Right ventricle myocardium superior (tissue), 1 donor: ENCODE data around the gene HLA-DPA1. TPM values are rescaled to one million over a fixed set of nuclear protein-coding genes. Genes with fewer than 3 reads are reported as not detected.
"Not testable (repeated sequence)": the region's sequence is repeated elsewhere in the genome, so short reads cannot be mapped to it uniquely, and the experiment has no call there.

Source experiments
- ATAC-seq: fragments of 200-7000 bp; cut with Tn5 transposase; one replicate; pipeline ENCODE4 v1.9.1; 2020; ENCODE audit warnings: mild to moderate bottlenecking; ENCODE audit not compliant: poor library complexity
- DNase-seq: peaks from one replicate; pipeline ENCODE4 v3.0.0-alpha.2; 2020
- intact Hi-C: fragments of 100-400 bp; cut with DNase I; formaldehyde crosslinking; loops from one replicate; pipeline ENCODE4 v1.11.2; 2022
- long read RNA-seq: library from polyadenylated mRNA; unstranded; transcript quantifications from one replicate; pipeline ENCODE4 v2.0.0, GENCODE V29; 2021
- total RNA-seq: library from RNA; stranded (reverse); fragmentation: NEBNext Ultra II Directional; extraction: Animal tissue kit (Norgen Biotek cat#: 25700); gene quantifications from one replicate; pipeline ENCODE4 v1.2.1, GENCODE V29; 2021
- donor health status: DM: no; HTN: yes; CAD: no; lungs with severe emphysema.

The HLA-DPA1 gene
- total RNA-seq = 34.1 TPM
- long read RNA-seq, partial matches to known transcripts = 37 of 42 reads
- long read RNA-seq, other reads (novel, unspliced or antisense) = 3 of 42 reads

GRCh38 chr6:33073431-33073871 is at the start of gene HLA-DPA1:
HLA-DPA1 (minus strand) TSS chr6:33073649.
- intact Hi-C loops = no loop called here
- DNase-seq = no peak
- ATAC-seq = peak; percentile 63

DNA sequence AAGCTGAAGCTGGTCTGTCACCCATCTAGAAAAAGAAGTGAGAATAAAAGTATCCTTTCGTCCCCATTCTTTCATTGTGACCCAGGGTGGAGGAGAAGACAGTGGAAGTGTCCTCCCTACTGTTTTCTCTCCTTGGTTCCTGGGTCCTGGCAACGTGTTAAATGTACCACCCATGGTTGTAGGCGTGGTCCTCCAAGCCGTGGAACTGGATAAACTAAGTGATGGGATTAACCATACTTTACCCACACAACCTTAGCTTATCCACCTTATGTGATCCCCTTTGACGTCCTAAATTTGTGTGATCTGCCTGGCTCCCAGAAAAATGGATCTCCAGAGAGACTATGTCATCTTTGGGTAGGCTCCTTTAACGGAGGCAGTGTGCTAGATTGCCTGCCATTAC is 49.7 kb upstream of the HLA-DPA1 start:
- ATAC-seq = no peak
- intact Hi-C loops = no loop called here

GRCh38 chr6:33120001-33120400 is 46.6 kb upstream of the HLA-DPA1 start:
- ATAC-seq = no peak
- intact Hi-C loops = no loop called here
- no peak for DNase-seq

More for the DNA sequence above, 49.7 kb upstream of the HLA-DPA1 start:
- no peak for DNase-seq

- intact Hi-C loops = loop anchor here (5.0 kb wide), 1 partner anchor 129 kb away; no protein-coding TSS in a partner anchor
- DNase-seq = no peak
- ATAC-seq = peak; percentile 46
These were observed 45.2 kb upstream of the HLA-DPA1 start for GRCh38 chr6:33118525-33119123.

- DNase-seq = no peak
- no peak for ATAC-seq
- intact Hi-C loops = loop anchor here (5.0 kb wide), 1 partner anchor 129 kb away; no protein-coding TSS in a partner anchor
These were observed 44.4 kb upstream of the HLA-DPA1 start for GRCh38 chr6:33117811-33118277.

DNA sequence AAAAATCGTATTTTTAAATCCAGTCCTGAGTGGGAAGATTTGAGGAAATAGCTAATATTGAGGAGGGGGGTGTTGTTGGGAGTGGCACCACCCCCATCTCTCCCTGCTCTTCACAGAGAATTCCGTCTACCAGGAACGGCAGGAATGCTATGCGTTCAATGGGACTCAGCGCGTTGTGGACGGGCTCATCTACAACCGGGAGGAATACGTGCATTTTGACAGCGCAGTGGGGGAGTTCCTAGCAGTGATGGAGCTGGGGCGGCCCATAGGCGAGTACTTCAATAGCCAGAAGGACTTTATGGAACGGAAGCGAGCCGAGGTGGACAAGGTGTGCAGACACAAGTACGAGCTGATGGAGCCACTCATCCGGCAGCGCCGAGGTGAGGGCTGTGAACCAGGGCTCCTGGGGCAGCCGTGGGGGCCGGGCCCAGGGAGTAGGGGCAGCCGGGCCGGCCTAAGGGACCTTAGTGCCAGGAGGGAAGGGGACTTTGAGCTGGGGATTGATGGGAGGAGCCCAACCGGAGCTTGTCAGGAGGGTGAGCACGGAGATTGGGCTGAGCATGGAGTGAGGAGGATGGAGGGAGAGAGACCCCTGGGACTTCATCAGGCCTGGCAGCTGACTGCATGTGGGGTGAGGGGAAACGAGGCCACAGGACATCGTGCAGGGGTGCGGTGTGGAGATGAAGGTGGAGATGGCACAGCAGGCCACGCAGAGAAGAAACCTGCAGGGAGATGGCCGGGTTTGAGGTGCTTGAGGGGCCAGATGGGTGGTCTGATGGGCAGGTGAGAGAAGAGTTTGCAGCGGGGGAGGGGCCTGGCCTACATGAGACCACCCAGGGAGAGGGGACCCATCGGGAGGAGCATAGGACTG is 43.6 kb upstream of the HLA-DPA1 start:
- DNase-seq (no peak), ATAC-seq (no peak)
- intact Hi-C loops = loop anchor here (5.0 kb wide), 1 partner anchor 130 kb away; no protein-coding TSS in a partner anchor

DNA sequence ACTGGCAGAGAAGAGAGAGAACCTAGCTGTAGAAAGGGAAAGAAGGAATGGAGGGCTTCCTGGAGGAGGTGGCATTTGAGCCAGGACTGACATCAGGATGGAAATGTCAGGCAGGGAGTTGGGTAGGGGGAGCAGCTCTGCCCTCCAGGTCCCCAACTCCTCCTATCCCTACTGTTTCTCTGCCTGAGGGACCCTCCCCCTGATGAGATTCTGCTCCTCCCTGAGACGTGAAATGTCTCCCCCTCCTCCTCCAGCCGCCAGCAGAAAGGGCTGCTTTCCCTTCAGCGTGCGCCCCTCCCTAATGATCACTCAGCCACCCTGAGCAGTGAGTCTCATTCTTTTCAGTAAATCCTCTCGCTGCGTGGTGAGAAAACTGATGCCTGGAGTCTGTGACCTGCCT is 43.0 kb upstream of the HLA-DPA1 start:
- no peak for ATAC-seq
- no peak for DNase-seq
- intact Hi-C loops = loop anchor here (5.0 kb wide), 1 partner anchor 131 kb away; no protein-coding TSS in a partner anchor

- DNase-seq (no peak), ATAC-seq (no peak)
- intact Hi-C loops = no loop called here
These were observed 41.0 kb upstream of the HLA-DPA1 start for GRCh38 chr6:33114406-33114805.

- DNase-seq (no peak), ATAC-seq (no peak)
- intact Hi-C loops = no loop called here
These were observed 40.3 kb upstream of the HLA-DPA1 start for GRCh38 chr6:33113755-33114154.

GRCh38 chr6:33112148-33112547 is 38.7 kb upstream of the HLA-DPA1 start:
- no peak for DNase-seq
- peak; percentile 91 for ATAC-seq
- intact Hi-C loops = no loop called here

DNA sequence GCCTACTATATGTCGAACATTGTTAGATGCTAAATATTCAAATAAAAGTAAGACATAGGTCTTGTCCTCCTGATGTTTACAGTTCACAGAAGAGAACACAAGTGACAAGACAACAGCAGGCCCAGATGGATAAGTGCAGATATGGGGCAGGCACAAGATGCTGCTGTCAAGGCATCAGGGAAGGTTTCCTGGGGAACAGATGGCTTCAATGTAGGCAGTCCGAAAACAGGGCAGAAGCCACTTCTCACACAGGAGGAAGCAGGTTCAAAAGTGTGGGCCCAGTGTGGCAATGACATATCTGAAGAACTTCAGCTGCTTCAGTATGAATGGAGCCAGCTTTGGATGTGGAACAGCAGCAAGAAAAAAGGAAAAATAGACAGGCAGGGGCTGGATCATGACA is 34.9 kb upstream of the HLA-DPA1 start:
- ATAC-seq (no peak), DNase-seq (no peak)
- intact Hi-C loops = no loop called here

DNA sequence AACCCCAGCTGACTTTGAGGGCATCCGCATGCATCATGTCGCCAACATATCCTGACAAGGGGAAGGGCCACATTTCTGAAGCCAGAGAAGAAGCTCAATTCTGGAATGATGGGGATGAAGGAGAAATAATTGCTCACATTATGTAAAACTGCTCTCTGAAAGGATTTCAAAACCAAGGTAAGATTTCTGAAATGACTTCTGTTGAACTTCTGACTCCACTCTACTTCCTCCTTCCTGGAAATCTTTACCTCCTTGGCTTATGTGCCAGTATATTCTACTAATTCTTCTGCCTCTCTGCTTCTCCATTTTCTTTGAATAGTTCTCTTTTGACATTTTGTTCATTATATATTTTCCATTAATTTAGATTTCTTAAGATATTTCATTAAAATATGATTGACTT is 34.2 kb upstream of the HLA-DPA1 start:
- ATAC-seq (no peak), DNase-seq (no peak)
- intact Hi-C loops = no loop called here

DNA sequence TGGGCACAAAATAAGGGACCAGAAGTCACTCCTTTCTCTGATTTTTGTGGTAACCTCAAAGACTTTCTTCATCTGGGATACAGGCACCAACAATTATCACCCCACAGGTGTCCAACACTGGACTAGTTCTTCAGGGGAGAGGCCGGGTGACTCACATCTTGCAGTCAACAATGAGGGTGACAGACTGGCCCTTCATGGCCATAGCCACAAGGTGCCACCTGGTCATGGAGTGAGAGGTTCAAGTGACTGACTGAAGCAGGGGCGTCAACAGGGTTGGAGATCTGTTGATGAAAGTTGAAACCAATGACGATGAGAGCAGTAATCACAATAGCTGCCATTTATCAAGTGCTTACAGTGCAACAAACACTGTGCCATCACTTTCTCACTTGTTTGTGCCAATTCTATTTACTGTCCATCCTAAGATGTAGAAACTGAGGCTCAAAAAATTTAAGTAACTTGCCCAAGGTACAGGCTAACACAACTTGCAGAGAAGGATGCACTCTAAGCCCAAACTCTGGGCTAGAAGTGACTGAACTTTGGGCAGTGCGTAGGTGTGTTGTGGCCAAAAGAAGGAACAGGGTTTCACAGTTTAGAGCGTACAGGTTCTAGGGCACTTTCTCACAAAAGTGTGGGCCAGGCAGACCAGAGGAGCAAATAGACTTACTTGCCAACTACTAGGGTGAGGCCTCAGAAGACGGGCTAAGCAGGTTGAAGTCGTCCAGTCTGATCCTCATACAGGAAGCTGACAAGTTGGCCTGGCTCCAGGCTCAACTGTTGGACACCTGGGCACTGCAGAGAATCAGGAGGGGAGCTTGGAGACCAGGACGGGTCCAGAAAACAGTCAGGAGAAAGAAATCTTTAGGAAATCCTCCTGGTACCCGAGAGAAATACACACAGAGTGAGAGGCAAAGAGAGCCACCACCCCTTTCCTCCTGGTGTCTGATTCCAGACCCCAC is 32.7 kb upstream of the HLA-DPA1 start:
- DNase-seq (no peak), ATAC-seq (no peak)
- intact Hi-C loops = no loop called here

DNA sequence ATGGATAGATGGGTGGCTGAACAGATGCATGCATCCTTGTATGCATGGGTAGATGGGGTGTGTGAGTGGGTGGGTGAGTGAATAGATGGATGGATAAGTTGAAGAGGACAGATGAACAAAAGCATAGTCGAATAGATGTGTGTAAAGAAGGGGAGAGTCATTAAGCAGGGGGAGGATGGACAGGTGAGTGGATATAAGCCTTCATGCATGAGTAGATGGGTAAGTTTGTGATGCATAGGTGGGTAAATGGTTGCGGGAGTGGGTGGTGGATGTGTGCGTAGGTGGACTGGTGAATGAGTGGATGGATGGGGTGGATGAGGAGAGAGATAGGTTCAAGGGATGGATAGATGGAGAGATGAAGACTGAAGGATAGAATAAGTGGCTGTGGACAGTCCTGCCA is 31.9 kb upstream of the HLA-DPA1 start:
- ATAC-seq = no peak
- no peak for DNase-seq
- intact Hi-C loops = no loop called here

- intact Hi-C loops = no loop called here
- ATAC-seq (no peak), DNase-seq (no peak)
These were observed 31.4 kb upstream of the HLA-DPA1 start for GRCh38 chr6:33104887-33105286.

GRCh38 chr6:33103776-33104175 is 30.3 kb upstream of the HLA-DPA1 start:
- ATAC-seq (no peak), DNase-seq (no peak)
- intact Hi-C loops = no loop called here

DNA sequence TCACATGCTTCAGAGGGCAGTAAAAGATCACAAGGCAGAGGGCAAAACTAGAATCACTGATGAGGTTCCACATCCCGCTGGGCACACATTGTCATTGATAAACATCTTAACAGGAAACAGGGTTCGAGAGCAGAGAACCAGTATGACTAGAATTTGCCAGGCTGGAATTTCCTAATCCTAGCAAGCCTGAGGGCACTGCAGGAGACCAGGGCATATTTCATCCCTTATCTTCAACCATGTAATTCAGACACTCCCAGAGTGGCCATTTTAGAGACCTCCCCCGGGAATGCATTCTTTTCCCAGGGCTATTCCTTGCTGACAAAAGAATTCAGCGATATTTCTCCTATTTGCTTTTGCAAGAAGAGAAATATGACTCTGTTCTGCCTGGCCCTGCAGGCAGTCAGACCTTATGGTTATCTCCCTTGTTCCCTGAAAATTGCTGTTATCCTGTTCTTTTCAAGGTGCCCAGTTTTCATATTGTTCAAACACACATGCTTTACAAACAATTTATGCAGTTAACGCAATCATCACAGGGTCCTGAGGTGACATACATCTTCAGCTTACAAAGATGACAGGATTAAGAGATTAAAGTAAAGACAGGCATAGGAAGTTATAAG is 27.8 kb upstream of the HLA-DPA1 start:
- DNase-seq, intact Hi-C loops, ATAC-seq: not testable (repeated sequence)

DNA sequence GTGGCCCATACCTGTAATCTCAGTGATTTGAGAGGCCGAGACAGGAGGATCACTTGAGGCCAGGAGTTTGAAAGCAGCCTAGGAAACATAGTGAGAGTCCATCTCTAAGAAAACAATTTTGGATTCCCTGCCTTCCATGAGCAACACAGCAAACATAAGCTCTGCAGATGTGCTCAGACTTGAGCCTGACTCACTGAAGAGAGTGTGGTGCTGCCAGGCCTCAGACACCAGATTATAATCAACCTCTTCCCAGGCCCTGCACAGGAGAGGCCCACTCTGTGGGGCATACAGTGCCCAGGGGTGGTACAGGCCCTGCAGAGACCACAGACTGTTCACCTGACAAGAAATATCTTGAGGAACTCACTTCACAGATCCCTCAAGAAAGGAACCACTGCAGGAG is 22.2 kb upstream of the HLA-DPA1 start:
- DNase-seq = no peak

More for the DNA sequence above, 22.2 kb upstream of the HLA-DPA1 start:
- no peak for ATAC-seq
- intact Hi-C loops = no loop called here
